HTR-8/SVneo (cell line): ENCODE measurements around the gene AKR1C1.
A peak's percentile ranks its signal among the peaks of the same experiment; 100 is the strongest.
"Not testable (repeated sequence)": the region's sequence is repeated elsewhere in the genome, so short reads cannot be mapped to it uniquely, and the experiment has no call there.

ENCODE experiments used
- DNase-seq: peaks from one replicate; pipeline ENCODE4 v3.0.0; 2011; ENCODE audit warnings: low spot score, mixed read lengths; ENCODE audit not compliant: insufficient read length
- FAIRE-seq: peaks from 2 replicates; lab custom pipeline; 2011; peaks lifted over from hg19 to GRCh38; lab: Jason Lieb, UNC

The AKR1C1 gene

GRCh38 chr10:4962876-4963814 lies at the start of gene AKR1C1:
Gene AKR1C1, plus strand, starts transcription at chr10:4963415. Its CDS starts 30 bp downstream, at chr10:4963445.
- not testable (repeated sequence) for FAIRE-seq

GRCh38 chr10:4914213-4914850 lies 48.9 kb upstream of the AKR1C1 start:
- no peak for FAIRE-seq
- DNase-seq: no peak

More at GRCh38 chr10:4962876-4963814, at the start of gene AKR1C1:
- not testable (repeated sequence) for DNase-seq

GRCh38 chr10:4916086-4916716 lies 47.0 kb upstream of the AKR1C1 start:
- DNase-seq (no peak), FAIRE-seq (no peak)

DNA sequence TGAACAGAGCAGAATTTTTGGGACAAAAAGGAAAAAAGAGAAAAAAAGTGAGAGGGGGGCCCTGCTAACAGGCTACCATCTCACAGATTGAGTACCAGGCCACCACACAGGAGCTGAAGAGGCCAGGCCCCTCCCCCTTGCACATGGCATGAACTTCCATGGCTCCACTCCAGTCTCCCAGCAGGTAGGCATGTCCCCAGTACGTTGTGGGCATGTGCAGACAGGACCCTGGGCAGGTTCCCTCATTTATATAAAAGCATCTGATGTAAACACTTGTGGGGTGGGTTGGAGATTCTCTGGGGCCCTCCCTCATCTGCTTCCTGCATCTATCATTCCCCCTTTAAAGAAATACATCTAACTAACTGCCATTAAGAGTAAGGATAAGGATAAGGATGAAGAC lies 45.0 kb upstream of the AKR1C1 start:
- FAIRE-seq (no peak), DNase-seq (no peak)

GRCh38 chr10:4924482-4924881 lies 38.7 kb upstream of the AKR1C1 start:
- peak; percentile 96 for FAIRE-seq
- DNase-seq: not testable (repeated sequence)

DNA sequence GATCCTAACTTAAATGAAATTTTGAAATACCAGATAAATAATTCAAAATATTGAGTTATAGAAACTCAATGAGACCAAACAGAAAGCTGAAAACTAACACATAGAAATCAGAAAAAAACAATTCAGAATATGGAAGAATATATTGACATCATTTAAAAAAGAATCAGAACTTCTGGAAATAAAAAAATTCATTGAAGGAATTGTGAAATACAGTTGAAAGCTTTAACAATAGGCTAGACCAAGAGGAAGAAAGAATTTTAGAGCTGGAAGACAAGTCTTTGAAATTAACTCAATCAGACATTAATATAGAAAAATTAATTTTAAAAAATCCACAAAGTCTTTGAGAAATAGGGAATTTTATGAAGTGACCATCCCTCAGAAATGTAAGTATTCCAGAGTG lies 36.8 kb upstream of the AKR1C1 start:
- DNase-seq: no peak
- FAIRE-seq: no peak

DNA sequence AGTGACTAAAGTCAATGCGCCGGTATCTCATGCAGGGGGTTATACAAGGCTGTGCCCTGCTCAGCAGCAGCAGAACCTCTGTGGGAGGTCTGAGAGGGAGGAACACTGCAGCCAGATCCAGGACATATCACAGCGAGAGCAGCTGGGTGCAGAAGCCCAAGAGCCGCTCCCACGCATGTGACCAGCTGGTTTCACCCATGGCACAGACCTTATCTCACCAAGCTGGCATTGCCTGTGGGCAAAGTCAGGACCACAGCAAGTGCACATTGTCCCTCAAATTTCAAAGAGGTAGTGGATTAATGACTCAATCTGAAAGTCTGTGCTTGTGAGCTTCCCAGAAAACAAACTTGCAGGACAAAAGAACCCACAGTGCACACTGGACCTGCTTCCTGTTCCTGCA lies 31.6 kb upstream of the AKR1C1 start:
- no peak for FAIRE-seq
- no peak for DNase-seq

DNA sequence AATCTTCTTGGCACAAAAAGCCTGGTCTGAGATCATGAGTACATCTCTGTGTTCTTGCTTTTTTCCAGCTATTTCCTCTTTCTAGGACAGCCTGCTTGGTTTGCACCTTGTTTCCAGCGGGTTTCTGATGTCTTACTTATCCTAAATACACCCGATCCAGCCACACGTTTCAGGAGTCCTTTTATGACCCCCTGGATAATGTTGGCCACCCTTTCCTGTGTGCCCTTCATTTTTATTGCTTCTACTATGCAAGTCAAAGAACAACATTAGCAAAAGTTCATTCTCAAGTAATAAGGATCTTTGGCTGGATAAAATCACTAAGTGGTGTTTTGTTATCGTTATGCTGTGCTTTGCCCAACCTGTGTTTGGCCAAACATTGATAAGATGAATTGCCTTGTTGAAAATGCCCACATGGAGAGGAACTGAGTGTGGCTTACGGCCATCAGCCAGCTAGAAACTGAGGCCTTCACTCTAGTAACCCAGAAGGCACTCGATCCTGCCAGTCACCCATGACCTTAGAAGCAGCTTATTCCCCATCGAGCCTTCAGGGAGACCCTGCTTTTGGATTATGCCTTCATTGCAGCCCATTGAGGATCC lies 28.7 kb upstream of the AKR1C1 start:
- FAIRE-seq (no peak), DNase-seq (no peak)

DNA sequence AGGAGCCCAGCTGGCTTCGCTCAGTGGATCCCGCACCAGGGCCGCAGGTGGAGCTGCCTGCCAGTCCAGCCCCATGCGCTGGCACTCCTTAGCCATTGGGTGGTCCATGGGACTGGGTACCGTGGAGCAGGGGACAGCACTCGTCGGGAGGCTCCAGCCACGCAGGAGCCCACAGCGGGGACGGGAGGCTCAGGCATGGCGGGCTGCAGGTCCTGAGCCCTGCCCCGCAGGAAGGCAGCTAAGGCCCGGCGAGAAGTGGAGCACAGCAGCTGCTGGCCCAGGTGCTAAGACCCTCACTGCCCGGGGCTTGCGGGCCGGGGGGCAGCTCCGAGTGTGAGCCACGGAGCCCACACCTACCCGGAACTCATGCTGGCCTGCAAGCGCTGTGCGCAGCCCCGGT lies 25.9 kb upstream of the AKR1C1 start:
- FAIRE-seq (no peak), DNase-seq (no peak)

GRCh38 chr10:4939224-4940072 lies 23.8 kb upstream of the AKR1C1 start:
- FAIRE-seq (no peak), DNase-seq (no peak)

DNA sequence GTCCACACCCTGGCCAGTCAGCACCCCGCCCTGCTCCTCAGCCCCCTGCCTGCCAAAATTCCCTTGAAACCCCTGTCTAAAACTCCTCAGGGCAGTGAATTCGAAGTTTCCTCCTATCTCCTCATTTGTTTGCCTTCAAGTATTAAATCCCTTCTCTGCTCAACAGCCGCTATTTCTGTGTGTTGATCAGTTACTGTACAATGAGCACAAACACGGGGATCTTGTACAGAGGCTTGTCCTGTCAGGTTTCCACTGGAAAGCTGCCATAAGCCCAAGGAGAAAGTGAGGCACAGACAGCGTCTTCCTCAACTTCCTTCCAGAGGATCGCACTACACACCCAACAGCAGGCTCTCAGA lies 23.2 kb upstream of the AKR1C1 start:
- FAIRE-seq, DNase-seq: not testable (repeated sequence)

DNA sequence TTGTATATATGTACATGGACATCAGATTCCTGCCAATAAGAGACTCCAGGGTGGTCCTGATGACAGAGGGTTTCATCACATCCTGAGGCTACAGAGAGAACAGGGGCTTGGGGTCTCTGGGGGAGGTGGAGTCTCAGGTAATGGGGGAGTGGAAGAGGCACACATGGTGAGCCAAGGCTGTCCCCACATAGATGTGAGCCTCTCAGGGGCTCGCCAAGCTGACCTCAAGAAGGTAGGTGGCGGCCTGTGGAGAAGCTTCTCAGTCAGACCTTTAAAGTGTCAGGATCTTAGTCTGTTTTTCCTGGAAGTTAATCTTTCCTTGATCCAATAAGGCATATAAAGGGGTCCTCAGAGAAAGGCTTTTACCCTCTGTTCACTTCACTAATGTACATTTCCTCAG lies 22.3 kb upstream of the AKR1C1 start:
- not testable (repeated sequence) for FAIRE-seq, DNase-seq

GRCh38 chr10:4941540-4942330 lies 21.5 kb upstream of the AKR1C1 start:
- DNase-seq (no peak), FAIRE-seq (no peak)

DNA sequence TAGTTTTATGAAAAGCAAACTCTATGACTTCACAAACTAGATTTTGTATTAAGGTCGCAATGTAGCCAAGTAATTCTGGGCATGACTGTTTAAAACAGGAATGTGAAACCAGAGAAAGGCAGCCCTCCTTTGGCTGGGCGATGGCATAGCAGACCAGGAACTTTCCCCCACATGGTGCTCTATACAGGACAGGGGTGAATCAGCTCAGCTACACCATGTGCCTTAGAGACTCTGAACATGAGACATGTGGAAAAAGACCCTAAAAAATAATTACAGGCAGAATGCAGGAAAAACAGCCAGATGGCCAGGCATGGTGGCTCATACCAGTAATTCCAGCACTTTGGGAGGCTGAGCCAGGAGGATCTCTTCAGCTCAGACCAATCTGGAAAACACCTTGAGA lies 20.3 kb upstream of the AKR1C1 start:
- DNase-seq, FAIRE-seq: not testable (repeated sequence)

- DNase-seq, FAIRE-seq: not testable (repeated sequence)
Observed at GRCh38 chr10:4943416-4943815, 19.8 kb upstream of the AKR1C1 start.

DNA sequence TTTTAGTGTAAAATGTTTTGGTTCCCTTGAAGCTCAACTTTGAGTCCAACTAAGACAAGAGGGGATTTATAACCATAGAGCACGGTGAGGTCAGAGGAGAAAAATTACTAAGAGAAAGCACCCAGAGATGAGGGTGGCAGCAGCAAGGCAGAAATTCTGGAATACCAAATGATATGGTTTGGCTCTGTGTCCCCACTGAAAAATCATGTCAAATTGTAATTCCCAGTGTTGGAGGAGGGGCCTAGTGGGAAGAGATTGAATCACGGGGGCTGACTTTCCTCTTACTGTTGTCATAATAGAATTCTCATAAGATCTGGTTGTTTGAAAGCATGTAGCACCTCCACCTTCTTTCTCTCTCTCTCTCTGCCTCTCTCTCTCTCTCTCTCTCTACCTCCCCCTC lies 19.4 kb upstream of the AKR1C1 start:
- FAIRE-seq (no peak), DNase-seq (no peak)

- FAIRE-seq (no peak), DNase-seq (no peak)
Observed at GRCh38 chr10:4944841-4945240, 18.4 kb upstream of the AKR1C1 start.

DNA sequence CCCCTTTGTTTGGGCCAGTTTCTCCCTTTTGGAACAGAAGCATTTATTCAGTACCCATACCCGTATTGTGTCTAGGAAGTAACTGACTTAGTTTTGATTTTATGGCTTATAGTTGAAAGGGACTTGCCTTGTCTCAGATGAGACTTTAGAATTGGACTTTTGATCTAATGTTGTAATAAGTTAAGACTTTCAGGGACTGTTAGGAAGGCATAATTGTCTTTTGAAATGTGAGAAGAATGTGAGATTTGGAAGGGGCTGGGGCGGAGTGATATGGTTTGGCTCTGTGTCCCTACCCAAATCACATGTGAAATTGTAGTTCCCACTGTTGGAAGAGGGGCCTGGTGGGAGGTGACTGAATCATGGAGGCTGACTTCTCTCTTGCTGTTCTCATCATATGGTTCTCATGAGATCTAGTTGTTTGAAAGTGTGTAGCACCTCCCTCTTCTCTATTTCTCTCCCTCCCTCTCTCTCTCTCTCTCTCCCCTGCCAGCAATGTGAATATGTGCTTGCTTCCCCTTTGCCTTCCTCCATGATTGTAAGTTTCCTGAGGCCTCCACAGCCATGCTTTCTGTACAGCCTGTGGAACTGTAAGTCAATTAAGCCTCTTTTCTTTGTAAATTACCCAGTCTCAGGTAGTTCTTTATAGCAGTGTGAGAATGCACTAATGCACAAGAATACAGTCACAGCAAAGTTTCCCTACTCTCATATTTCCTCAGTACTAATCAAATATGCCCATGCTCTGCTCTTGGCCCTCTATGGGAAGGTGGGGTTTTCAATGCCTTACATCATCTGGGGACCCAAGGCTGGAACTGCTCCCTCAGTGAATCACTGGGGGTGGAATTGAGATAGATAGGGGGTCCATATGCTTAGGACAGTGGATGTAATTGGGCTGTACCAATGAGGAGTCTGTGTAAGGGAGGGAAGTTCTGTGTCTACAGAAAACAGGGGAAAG lies 17.2 kb upstream of the AKR1C1 start:
- FAIRE-seq (no peak), DNase-seq (no peak)
